SH-SY5Y (cell line): ENCODE measurements around the gene ACOXL.

Experiments used
- GATA2 ChIP-seq: IDR thresholded peaks from 2 replicates; pipeline ENCODE4 v1.6.1; 2011; ENCODE audit warnings: mild to moderate bottlenecking, low read depth, low read length
- GATA3 ChIP-seq: IDR thresholded peaks from 2 replicates; pipeline ENCODE4 v1.6.1; 2011; ENCODE audit warnings: low read depth, mild to moderate bottlenecking, low read length, moderate library complexity

- TF ChIP-seq GATA2 (no peak), GATA3 (no peak)
Observed at GRCh38 chr2:110737783-110738182, 5.4 kb downstream of the ACOXL start.
